A673 (cell line): ENCODE results near the gene PPP6R2.

Source experiments
- CTCF ChIP-seq: fragments of 300-800, 200-600 bp; sonication (generic); conservative IDR thresholded peaks from 2 replicates; pipeline ENCODE4 v1.5.1; 2017; ENCODE audit warnings: low read depth, mild to moderate bottlenecking, antibody characterized with exemption, low read length, moderate library complexity, mixed read lengths
- EZH2 ChIP-seq: fragments of 200-600 bp; sonication (generic); IDR thresholded peaks from 2 replicates; pipeline ENCODE4 v1.6.1; 2017; ENCODE audit warnings: borderline replicate concordance, low read depth, mild to moderate bottlenecking, mixed read lengths, antibody characterized with exemption, low read length; ENCODE audit not compliant: poor library complexity, severe bottlenecking

DNA sequence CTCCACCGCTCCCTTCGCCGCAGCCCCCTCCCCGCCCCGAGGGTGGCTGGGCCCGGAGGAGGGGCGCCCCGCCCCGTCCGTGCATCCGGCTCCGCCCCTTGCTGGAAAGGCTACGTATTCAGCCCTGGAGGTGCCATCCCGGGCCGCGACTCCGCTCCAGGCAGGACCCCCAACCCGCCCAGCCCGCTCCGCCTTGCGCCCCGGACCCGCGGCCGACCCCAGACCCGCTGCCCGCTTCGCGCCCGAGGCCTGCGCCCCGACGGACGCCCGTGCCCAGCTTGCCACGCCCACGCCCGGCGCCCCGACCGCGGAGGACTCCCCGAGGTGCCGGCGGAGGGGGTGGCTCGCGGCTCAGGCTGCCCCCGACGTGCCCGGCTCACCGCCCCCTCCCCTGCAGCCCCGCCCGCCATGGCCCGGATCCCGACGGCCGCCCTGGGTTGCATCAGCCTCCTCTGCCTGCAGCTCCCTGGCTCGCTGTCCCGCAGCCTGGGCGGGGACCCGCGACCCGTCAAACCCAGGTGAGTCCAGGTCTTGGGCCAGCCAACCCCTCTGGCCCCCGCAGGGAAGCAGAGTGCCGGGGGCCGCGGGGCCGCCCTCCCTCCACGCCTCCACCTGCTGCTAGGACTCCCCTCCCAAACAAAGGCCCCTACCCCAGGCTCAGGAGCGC, 138.4 kb downstream of the PPP6R2 start, which contains the start of gene ADM2:
- TF ChIP-seq CTCF, result no peak
- TF ChIP-seq EZH2, result no peak
